GM20000 (cell line): ENCODE results near the gene SPTB.

Source experiments
- DNase-seq: peaks from one replicate; pipeline ENCODE4 v3.0.0; 2012; ENCODE audit warnings: low spot score
- TF ChIP-seq, protein P1 (sequence below): IDR thresholded peaks from 2 replicates; pipeline ENCODE4 v1.5.1; 2012; ENCODE audit warnings: mild to moderate bottlenecking, control low read depth; ENCODE audit errors: extremely low read depth, missing control alignments

SPTB gene

DNA sequence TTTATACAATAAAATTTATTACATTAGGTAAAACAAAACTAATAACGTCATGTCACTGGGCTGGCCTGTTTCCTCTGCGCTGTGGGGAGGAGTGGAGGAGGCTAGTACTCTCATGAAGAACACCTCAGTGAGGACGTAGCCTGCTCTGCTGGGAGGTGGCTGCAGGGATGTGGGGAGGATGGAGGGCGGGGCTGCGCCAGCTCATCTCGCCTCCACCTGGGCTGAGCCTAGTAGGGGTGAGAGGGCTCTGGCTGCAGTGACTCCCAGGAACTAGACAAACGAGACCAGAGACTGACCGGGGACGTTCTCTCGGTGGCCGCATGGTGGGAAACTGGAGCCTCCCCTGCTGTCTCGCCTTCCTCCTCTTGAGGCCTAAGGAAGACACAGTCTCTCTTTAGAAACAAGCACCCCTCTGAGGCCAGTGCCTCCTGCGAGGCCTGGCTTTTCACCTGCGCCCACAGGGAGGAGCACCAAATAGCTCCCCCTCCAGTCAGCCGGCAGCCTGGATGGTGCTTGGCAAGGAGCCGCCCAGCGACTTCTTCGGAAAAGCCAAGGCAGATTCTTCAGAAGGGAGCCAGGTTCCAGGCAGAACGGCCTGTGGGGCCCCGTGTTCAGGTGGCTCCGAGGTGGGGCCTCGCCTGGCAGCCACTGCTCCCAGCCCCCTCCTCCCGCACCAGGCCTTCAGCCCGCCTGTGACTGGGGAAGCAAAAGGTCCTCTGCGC, 113.1 kb downstream of the SPTB start:
- DNase-seq = no peak
- TF ChIP-seq, protein P1, sequence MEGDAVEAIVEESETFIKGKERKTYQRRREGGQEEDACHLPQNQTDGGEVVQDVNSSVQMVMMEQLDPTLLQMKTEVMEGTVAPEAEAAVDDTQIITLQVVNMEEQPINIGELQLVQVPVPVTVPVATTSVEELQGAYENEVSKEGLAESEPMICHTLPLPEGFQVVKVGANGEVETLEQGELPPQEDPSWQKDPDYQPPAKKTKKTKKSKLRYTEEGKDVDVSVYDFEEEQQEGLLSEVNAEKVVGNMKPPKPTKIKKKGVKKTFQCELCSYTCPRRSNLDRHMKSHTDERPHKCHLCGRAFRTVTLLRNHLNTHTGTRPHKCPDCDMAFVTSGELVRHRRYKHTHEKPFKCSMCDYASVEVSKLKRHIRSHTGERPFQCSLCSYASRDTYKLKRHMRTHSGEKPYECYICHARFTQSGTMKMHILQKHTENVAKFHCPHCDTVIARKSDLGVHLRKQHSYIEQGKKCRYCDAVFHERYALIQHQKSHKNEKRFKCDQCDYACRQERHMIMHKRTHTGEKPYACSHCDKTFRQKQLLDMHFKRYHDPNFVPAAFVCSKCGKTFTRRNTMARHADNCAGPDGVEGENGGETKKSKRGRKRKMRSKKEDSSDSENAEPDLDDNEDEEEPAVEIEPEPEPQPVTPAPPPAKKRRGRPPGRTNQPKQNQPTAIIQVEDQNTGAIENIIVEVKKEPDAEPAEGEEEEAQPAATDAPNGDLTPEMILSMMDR = no peak

- no peak for DNase-seq
- TF ChIP-seq, protein P1 = no peak
These were observed 113.9 kb downstream of the SPTB start for GRCh38 chr14:64765740-64766302.

GRCh38 chr14:64764641-64765520, 114.8 kb downstream of the SPTB start:
- TF ChIP-seq, protein P1 = peak; percentile 90
- peak; percentile 83 for DNase-seq

- TF ChIP-seq, protein P1 = no peak
- DNase-seq = no peak
These were observed 115.7 kb downstream of the SPTB start for GRCh38 chr14:64763801-64764621.

DNA sequence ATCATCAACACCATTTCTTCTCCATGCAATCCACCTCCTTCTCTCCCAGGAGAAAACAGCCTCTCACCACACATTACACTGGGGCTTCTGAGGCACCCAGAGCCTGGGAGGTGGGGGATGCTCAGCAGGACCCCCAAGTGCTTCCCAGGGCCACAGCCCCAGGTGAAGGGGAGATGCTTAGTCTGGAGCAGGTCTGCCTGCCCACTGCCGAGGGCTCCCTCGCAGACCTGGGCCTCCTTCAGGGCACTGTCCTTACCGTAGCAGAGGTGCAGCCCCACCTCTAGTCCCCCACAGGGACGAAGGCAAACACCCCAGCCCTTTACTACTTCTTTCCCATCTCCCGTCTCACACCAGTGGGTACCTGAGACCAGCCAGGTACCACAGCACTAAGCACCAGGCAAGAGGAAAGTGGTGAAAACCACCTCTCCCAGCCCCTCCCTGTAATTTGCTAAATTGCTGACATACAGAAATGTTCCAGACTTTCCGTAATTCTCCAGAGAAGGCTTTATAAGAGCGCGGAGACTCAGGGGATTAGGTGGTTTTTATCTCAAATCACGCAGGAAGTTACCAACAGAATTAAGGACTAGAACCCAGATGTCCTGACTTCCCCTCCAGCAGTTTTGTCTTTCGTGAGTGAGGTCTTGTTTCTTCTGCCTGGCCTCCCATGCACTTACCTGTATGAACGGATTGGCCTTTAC, 116.5 kb downstream of the SPTB start:
- no peak for DNase-seq
- TF ChIP-seq, protein P1 = no peak

DNA sequence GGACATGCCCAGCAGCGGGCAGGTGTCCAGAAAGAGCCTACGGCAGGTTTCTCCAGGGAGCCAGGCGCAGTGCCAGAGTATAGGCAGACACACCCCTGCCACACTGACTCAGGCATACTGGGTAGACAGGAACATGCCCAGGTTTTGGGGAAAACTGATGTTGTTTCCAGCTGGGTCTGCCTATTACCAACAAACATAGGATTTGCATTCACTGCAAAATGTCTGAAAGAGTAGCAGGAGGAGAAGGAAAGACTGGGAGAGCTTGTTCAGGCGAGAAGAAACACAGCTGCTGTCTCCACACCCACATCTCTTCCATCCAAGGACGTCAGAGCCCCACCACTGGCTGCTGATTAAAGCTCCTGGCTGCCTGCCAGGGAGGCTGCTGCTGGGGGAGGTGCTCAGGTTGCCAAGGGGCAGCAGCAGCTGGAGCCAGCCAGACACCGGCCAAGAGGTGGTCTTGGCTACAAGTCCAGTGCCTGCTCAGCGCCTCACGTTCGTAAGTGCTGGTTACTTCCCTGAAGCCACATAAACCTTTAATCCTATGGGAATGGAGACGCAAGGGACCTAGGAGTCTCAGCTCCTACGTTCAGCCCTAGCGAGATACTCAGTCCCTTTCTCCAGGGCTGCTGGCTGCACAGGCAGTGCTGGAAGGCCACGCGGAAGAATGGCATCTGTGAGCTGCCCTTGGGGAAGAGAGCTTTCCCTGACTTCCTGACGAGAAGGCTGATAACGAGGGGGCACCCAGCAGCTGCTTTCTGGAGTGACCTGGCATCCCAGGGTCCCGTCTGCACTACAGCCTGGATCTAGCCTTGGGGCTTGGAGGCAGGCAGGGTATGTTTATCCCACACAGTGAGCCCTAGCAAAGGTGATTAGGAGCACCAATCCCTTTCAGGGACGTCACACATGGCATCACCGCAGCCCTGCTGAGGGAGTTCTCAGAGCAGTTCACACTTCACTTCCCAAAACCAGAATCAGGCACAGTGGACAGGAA, 117.4 kb downstream of the SPTB start:
- no peak for DNase-seq
- TF ChIP-seq, protein P1 = no peak
